ENCODE results near the gene RLBP1. TPM values are rescaled to one million over a fixed set of nuclear protein-coding genes. Genes with fewer than 3 reads are reported as not detected.

Gene RLBP1
- total RNA-seq, 1 donor from 2014 or later: not detected

- no peak for TF ChIP-seq CTCF (IDR thresholded peaks at IDR 0.05)
- Mint-ChIP-seq H3K27me3 (ENCODE audit: low read depth) (no peaks in the 10 kb centered on the region), H3K4me1 (ENCODE audit: low read depth) (peaks cover 24% of the 10 kb centered on the region), H3K9me3 (ENCODE audit: low read depth) (no peaks in the 10 kb centered on the region), H3K4me3 (ENCODE audit: unreplicated experiment) (no peak overlapping the region), H3K27ac (ENCODE audit: unreplicated experiment) (peak overlapping the region; percentile 64), H3K36me3 (ENCODE audit: low read depth) (peaks cover 23% of the 10 kb centered on the region)
- DNase-seq (ENCODE audit: low spot score): no peak
These were observed 25.5 kb downstream of the RLBP1 start for GRCh38 chr15:89195836-89196235.

- Mint-ChIP-seq H3K27ac (ENCODE audit: unreplicated experiment) (no peak overlapping the region), H3K36me3 (ENCODE audit: low read depth) (peaks cover 25% of the 10 kb centered on the region), H3K4me3 (ENCODE audit: unreplicated experiment) (no peak overlapping the region), H3K4me1 (ENCODE audit: low read depth) (peaks cover 24% of the 10 kb centered on the region), H3K27me3 (ENCODE audit: low read depth) (no peaks in the 10 kb centered on the region), H3K9me3 (ENCODE audit: low read depth) (no peaks in the 10 kb centered on the region)
- DNase-seq (ENCODE audit: low spot score): no peak
- TF ChIP-seq CTCF (IDR thresholded peaks at IDR 0.05): no peak
These were observed 26.8 kb downstream of the RLBP1 start for GRCh38 chr15:89194608-89195007.

GRCh38 chr15:89192766-89193165 lies 28.6 kb downstream of the RLBP1 start:
- no peaks in the 10 kb centered on the region for H3K9me3 Mint-ChIP-seq (ENCODE audit: low read depth)
- H3K36me3 Mint-ChIP-seq (ENCODE audit: low read depth): peaks cover 32% of the 10 kb centered on the region
- H3K4me3 Mint-ChIP-seq (ENCODE audit: unreplicated experiment): no peak overlapping the region
- TF ChIP-seq CTCF (IDR thresholded peaks at IDR 0.05): no peak
- peaks cover 16% of the 10 kb centered on the region for H3K4me1 Mint-ChIP-seq (ENCODE audit: low read depth)
- DNase-seq (ENCODE audit: low spot score): no peak
- H3K27me3 Mint-ChIP-seq (ENCODE audit: low read depth): no peaks in the 10 kb centered on the region
- no peak overlapping the region for H3K27ac Mint-ChIP-seq (ENCODE audit: unreplicated experiment)

- DNase-seq (ENCODE audit: low spot score): no peak
- H3K36me3 Mint-ChIP-seq (ENCODE audit: low read depth): peaks cover 31% of the 10 kb centered on the region
- peaks cover 12% of the 10 kb centered on the region for H3K4me1 Mint-ChIP-seq (ENCODE audit: low read depth)
- no peak for TF ChIP-seq CTCF (IDR thresholded peaks at IDR 0.05)
- H3K9me3 Mint-ChIP-seq (ENCODE audit: low read depth): no peaks in the 10 kb centered on the region
- H3K4me3 Mint-ChIP-seq (ENCODE audit: unreplicated experiment): no peak overlapping the region
- H3K27ac Mint-ChIP-seq (ENCODE audit: unreplicated experiment): no peak overlapping the region
- no peaks in the 10 kb centered on the region for H3K27me3 Mint-ChIP-seq (ENCODE audit: low read depth)
These were observed 29.2 kb downstream of the RLBP1 start for GRCh38 chr15:89192136-89192535.

- no peaks in the 10 kb centered on the region for H3K27me3 Mint-ChIP-seq (ENCODE audit: low read depth)
- H3K27ac Mint-ChIP-seq (ENCODE audit: unreplicated experiment): no peak overlapping the region
- no peak for DNase-seq (ENCODE audit: low spot score)
- H3K4me3 Mint-ChIP-seq (ENCODE audit: unreplicated experiment): no peak overlapping the region
- H3K36me3 Mint-ChIP-seq (ENCODE audit: low read depth): peaks cover 27% of the 10 kb centered on the region
- TF ChIP-seq CTCF (IDR thresholded peaks at IDR 0.05): no peak
- no peaks in the 10 kb centered on the region for H3K4me1 Mint-ChIP-seq (ENCODE audit: low read depth)
- no peaks in the 10 kb centered on the region for H3K9me3 Mint-ChIP-seq (ENCODE audit: low read depth)
These were observed 33.3 kb downstream of the RLBP1 start for GRCh38 chr15:89187986-89188514.
